Measurements from ENCODE around the gene NHLRC4.

DNA sequence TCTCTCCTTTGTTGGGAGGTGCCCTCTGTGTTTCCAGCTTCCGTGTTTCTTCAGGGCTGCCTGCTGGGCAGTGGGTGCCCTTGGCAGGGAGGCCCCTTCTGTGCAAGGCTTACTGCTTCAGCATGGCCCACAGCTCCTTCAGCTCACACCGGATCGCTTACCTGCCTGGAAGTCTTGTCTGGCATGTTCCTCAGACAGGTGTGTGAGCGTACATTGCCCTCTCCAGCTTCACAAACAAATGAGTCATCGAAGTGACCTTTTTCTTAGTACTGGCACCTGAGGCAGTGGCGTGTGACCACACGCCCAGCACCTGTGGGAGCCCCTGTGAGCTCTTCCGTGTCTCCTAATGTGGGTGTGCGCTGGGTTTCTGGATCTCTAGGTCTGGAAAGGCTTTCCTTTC is 26.6 kb downstream of the NHLRC4 start:
- TF ChIP-seq, protein P1, sequence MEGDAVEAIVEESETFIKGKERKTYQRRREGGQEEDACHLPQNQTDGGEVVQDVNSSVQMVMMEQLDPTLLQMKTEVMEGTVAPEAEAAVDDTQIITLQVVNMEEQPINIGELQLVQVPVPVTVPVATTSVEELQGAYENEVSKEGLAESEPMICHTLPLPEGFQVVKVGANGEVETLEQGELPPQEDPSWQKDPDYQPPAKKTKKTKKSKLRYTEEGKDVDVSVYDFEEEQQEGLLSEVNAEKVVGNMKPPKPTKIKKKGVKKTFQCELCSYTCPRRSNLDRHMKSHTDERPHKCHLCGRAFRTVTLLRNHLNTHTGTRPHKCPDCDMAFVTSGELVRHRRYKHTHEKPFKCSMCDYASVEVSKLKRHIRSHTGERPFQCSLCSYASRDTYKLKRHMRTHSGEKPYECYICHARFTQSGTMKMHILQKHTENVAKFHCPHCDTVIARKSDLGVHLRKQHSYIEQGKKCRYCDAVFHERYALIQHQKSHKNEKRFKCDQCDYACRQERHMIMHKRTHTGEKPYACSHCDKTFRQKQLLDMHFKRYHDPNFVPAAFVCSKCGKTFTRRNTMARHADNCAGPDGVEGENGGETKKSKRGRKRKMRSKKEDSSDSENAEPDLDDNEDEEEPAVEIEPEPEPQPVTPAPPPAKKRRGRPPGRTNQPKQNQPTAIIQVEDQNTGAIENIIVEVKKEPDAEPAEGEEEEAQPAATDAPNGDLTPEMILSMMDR (IDR thresholded peaks at IDR 0.05) = no peak
- no peak for TF ChIP-seq ZFX (IDR thresholded peaks at IDR 0.05; ENCODE audit: borderline replicate concordance)

Data from 22Rv1 (cell line).